Ovary (tissue), 9 donors: ENCODE data around the gene KIAA0586. TPM values are rescaled to one million over a fixed set of nuclear protein-coding genes. Genes with fewer than 3 reads are reported as not detected.

ENCODE experiments used
- DNase-seq, 5 donors: peaks; one replicate each; pipeline ENCODE4 v3.0.0-alpha.2; 2019 to 2020
- H3K27ac ChIP-seq, 2 donors: fragments of 200-600 bp; one replicate each; pipeline versions ENCODE4 v1.5.1 to v1.8.0; 2019 to 2022
- H3K27me3 ChIP-seq: fragments of 200-600 bp; one replicate; pipeline ENCODE4 v1.8.0; 2022
- H3K36me3 ChIP-seq: fragments of 200-600 bp; sonication (generic); one replicate; pipeline ENCODE4 v1.5.1; 2019
- H3K4me1 ChIP-seq: one replicate; pipeline ENCODE4 v1.8.1; 2013; ENCODE audit warnings: mild to moderate bottlenecking, moderate library complexity; ENCODE audit not compliant: insufficient read depth
- H3K4me3 ChIP-seq: fragments of 200-600 bp; sonication (generic); one replicate; pipeline ENCODE4 v1.5.1; 2017
- H3K9me3 ChIP-seq, 2 donors: fragments of 200-600 bp in 1 of 2; sonication (generic) in 1 of 2; one replicate each; pipeline versions ENCODE4 v1.5.1 to v1.8.1; 2013 to 2019; ENCODE audit warnings: mild to moderate bottlenecking in 1 of 2, moderate library complexity in 1 of 2
- EP300 ChIP-seq: sonication (generic); formaldehyde crosslinking; IDR thresholded peaks from one replicate; pipeline ENCODE4 v1.6.1; 2017; ENCODE audit warnings: antibody characterized with exemption
- POLR2A ChIP-seq: fragments of 450-650 bp; IDR thresholded peaks from one replicate; pipeline ENCODE4 v1.6.1; 2017; ENCODE audit warnings: antibody characterized with exemption, mild to moderate bottlenecking, moderate library complexity
- WGBS, 3 donors: extraction: QIAGEN DNeasy Blood & Tissue Kit in 1 of 3; methylation state at CpG; one replicate each; pipeline versions ENCODE4 v1.1.5 to v1.1.7; 2013 to 2017; 5-methylcytosine and 5-hydroxymethylcytosine counted together
- intact Hi-C, 4 donors: fragments of 100-400 bp; cut with DNase I; formaldehyde crosslinking; loops; one replicate each; pipeline versions ENCODE4 v1.11.0 to v1.15.1; 2022 to 2023
- polyA plus RNA-seq, 2 donors: library from polyadenylated mRNA; stranded (reverse); fragments of 200-250 nt in 1 of 2; fragments of 350-450 nt in 1 of 2; fragmentation: Illumina TruSeq in 1 of 2; extraction: RNeasy Lipid Tissue Mini Kit (QIAGEN cat#74804) in 1 of 2; gene quantifications; one replicate each; pipeline ENCODE4 v1.2.3, GENCODE V29; 2013 to 2014
- total RNA-seq, 7 donors: library from RNA; depleted of rRNA in 2 of 7; stranded (reverse); fragments of >200 nt in 2 of 7; fragmentation: NEBNext Ultra II Directional in 3 of 7; extraction: Animal tissue kit (Norgen Biotek cat#: 25700) in 3 of 7; gene quantifications; one replicate each; pipeline versions ENCODE4 v1.1.0 to v1.2.4, GENCODE V29; 2016 to 2023
- TF ChIP-seq, protein P1 (sequence below), 3 donors: fragments of 450-650 bp in 2 of 3; fragments of 200-600 bp in 1 of 3; IDR thresholded peaks; one replicate each; pipeline versions ENCODE4 v1.5.1 to v1.8.0; 2016 to 2022; ENCODE audit warnings: antibody characterized with exemption in 3 of 3, mild to moderate bottlenecking in 1 of 3
- donor health status: DM: no; HTN: no; CAD: no; lungs with moderate emphysema.
- donor health status: DM: no; HTN: no; CAD: no.
- donor health status: Bipolar disorder and iron deficiency.
- donor health status: DM: yes; HTN: yes; CAD: no.
- donor health status: DM: no; HTN: no; CAD: no.
- donor health status: DM: yes; HTN: yes; CAD: no.

KIAA0586 gene
- total and polyA plus RNA-seq, 9 donors, result 4.6 to 19.1 (median 13.7) TPM

DNA sequence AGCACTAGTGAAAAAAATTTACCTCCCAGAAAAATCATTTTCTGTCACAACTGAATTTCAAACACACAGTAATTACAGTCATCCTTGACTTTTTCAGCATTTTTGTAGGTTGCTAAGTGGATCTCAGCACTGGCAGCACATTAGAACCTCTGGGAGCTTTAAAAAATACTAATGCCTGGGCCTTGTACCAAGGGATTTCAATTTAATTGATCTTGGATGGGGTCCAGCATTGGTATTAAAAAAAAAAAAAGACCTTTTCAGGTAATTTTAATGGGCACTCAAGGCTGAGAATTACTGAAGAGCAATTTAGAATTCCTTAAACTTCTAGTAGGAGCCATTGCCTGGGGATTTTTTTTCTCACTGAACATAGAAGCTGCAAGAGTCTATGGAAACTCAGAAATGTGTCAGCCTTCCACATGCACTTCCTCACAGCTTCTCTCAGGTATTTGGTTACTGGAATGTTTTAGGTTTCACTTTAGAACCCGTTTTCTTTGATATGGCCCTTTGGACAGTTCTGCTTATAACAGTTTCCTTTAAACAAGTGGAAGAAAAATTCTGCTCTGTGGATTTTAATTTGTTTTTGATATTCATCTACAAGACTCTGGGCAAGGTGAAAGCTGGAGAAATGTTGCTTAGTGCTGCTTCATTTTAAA is 121.7 kb downstream of the KIAA0586 start:
- Histone ChIP-seq H3K36me3 (no peaks in the 10 kb centered on the region), H3K27ac (no peak overlapping the region), H3K27me3 (no peaks in the 10 kb centered on the region), H3K4me3 (no peak overlapping the region), H3K4me1 (no peaks in the 10 kb centered on the region), H3K9me3 (no peaks in the 10 kb centered on the region)
- intact Hi-C loops, result no loop called here
- DNase-seq, result no peak
- TF ChIP-seq POLR2A (no peak), EP300 (no peak)
- TF ChIP-seq, protein P1, sequence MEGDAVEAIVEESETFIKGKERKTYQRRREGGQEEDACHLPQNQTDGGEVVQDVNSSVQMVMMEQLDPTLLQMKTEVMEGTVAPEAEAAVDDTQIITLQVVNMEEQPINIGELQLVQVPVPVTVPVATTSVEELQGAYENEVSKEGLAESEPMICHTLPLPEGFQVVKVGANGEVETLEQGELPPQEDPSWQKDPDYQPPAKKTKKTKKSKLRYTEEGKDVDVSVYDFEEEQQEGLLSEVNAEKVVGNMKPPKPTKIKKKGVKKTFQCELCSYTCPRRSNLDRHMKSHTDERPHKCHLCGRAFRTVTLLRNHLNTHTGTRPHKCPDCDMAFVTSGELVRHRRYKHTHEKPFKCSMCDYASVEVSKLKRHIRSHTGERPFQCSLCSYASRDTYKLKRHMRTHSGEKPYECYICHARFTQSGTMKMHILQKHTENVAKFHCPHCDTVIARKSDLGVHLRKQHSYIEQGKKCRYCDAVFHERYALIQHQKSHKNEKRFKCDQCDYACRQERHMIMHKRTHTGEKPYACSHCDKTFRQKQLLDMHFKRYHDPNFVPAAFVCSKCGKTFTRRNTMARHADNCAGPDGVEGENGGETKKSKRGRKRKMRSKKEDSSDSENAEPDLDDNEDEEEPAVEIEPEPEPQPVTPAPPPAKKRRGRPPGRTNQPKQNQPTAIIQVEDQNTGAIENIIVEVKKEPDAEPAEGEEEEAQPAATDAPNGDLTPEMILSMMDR (IDR thresholded peaks at IDR 0.05), result no peak
- WGBS, 3 donors, result 21 to 31% (median 26%) methylated on average over 1 of the region's 1 CpG

DNA sequence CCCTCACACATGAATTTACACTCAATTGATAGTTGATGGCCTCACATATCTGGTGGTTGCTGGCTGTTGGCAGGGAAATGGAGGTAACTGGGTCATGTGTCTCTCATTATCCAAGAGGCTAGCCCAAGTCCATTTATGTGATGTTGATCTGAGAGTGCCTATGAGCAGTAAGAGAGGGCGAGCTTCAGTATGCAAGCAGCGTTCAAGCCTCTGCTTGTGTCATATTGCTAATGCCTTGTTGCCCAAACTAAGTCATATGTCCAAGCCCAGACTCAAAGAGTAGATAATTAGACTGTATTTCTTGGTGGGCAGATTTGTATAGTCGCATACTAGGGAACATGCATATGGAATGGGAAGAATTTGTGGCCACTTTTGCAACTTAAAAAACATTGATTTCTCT is 126.4 kb downstream of the KIAA0586 start:
- no peak for DNase-seq
- TF ChIP-seq, protein P1 (IDR thresholded peaks at IDR 0.05), result no peak
- TF ChIP-seq POLR2A (no peak), EP300 (no peak)
- intact Hi-C loops, result no loop called here
- H3K9me3 ChIP-seq, result no peaks in the 10 kb centered on the region
- H3K4me1 ChIP-seq, result no peaks in the 10 kb centered on the region
- WGBS, 3 donors, result 92 to 98% (median 96%) methylated on average over 3 of the region's 3 CpGs
- H3K27me3 ChIP-seq, result no peaks in the 10 kb centered on the region
- H3K4me3 ChIP-seq, result no peak overlapping the region
- H3K27ac ChIP-seq, result no peak overlapping the region
- H3K36me3 ChIP-seq, result no peaks in the 10 kb centered on the region

DNA sequence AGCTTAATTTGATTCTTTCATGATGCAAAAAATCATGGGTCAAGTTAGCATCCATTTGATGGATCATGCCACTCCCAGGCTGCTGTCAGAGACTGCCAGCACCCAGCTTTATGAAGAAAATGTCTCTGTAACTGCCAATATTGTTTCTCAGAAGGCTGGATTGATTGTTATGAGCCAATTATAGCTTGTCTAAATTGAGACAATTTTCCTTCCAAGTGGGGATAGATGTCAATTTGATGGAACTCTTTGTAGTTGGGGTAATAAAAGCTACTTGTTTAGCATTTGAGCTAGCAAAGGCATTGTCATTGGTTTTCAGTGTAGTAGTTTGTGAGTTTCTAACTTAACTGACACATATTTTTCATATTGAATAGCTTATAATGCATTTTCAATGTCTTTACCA is 128.1 kb downstream of the KIAA0586 start:
- H3K27ac ChIP-seq, result no peak overlapping the region
- TF ChIP-seq EP300 (no peak), POLR2A (no peak)
- TF ChIP-seq, protein P1 (IDR thresholded peaks at IDR 0.05), result no peak

DNA sequence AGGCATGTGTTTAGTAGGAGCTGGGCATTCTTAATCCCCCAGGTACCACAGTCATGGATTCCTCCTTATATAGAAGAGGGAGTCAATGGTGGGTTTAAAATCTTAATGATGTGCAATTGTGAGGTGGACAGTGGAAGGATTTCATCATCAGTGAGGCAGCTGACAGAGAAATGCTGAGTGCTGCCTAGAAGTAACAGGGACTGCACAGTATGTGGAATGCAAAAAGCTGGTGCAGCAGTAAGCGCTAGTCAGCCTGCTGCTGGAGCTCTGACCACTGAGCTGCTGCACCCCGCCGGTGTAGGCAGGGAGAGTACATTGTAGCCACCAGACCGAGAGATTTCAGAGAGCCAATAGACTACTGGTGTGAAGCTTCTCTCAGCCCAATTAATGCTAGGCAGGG is 129.7 kb downstream of the KIAA0586 start:
- intact Hi-C loops, result no loop called here
- no peak overlapping the region for H3K4me3 ChIP-seq
- H3K9me3 ChIP-seq, result no peaks in the 10 kb centered on the region
- no peaks in the 10 kb centered on the region for H3K4me1 ChIP-seq
- H3K36me3 ChIP-seq, result no peaks in the 10 kb centered on the region
- H3K27me3 ChIP-seq, result no peaks in the 10 kb centered on the region
- WGBS, 3 donors, result 88 to 97% (median 91%) methylated on average over 4 of the region's 4 CpGs
- DNase-seq, result no peak
- H3K27ac ChIP-seq, result no peak overlapping the region
- TF ChIP-seq POLR2A (no peak), EP300 (no peak)

More for the DNA sequence above, 128.1 kb downstream of the KIAA0586 start:
- Histone ChIP-seq H3K36me3 (no peaks in the 10 kb centered on the region), H3K27me3 (no peaks in the 10 kb centered on the region), H3K9me3 (no peaks in the 10 kb centered on the region), H3K4me3 (no peak overlapping the region), H3K4me1 (no peaks in the 10 kb centered on the region)
- intact Hi-C loops, result no loop called here
- DNase-seq, result no peak

DNA sequence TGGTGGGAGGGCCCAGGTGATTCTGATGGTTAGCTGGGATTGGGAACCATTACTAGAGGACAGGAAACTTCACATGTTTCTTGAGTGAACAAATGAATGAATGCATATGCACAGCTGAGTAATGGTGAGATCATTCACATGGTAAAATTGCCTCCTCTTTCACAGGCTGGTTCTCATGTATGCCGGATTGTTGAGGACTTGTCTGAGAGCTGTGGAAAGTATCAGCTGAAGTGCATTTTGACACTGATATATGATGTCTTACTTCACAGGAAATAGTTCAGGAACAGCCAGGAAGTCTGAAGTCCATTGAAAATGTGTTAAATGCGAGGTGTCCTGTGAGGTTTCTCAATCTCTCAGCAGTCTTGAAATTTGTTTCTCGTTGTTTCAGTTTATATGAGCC is 132.7 kb downstream of the KIAA0586 start:
- H3K4me1 ChIP-seq, result no peaks in the 10 kb centered on the region
- no peak overlapping the region for H3K27ac ChIP-seq
- no peak for DNase-seq
- no peaks in the 10 kb centered on the region for H3K9me3 ChIP-seq
- H3K27me3 ChIP-seq, result no peaks in the 10 kb centered on the region
- no peaks in the 10 kb centered on the region for H3K36me3 ChIP-seq
- 53 to 74% (median 70%) methylated on average over 3 of the region's 3 CpGs for WGBS, 3 donors
- intact Hi-C loops, result no loop called here
- no peak overlapping the region for H3K4me3 ChIP-seq
- no peak for TF ChIP-seq EP300
- TF ChIP-seq POLR2A, result no peak
- TF ChIP-seq, protein P1 (IDR thresholded peaks at IDR 0.05), result no peak
